ENCODE results near the gene ZBTB40.

ZBTB40 gene

DNA sequence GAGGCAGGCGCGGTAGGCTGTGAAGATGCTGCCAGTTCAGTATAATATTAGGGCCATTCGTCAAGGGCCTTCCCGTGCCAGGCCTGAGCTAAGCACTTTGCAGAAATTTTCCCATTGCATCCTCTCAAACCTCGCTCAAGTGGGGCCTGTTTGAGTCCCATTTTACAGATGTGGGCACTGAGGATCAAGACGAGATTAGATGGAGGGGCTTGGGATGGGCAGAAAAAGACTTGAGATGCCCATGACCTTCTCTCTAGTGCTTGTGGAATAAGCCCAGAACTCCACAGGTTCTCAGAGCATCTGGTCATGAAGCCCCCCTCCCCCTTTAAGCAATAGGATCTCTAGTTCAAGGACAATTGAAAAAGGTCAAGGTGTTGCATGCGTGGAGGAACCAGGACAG, 121.6 kb downstream of the ZBTB40 start:
- Histone ChIP-seq H3K4me1 (no peaks in the 10 kb centered on the region), H3K79me2 (no peaks in the 10 kb centered on the region), H2AFZ (no peak overlapping the region), H3K4me3 (ENCODE audit: low read depth, low read length) (no peak overlapping the region), H3K9ac (no peak overlapping the region), H3K4me2 (ENCODE audit: low read length) (no peak overlapping the region), H3K27me3 (ENCODE audit: control insufficient read depth, insufficient read depth, low read length) (no peaks in the 10 kb centered on the region), H3K36me3 (ENCODE audit: control insufficient read depth, insufficient read depth, low read length) (no peaks in the 10 kb centered on the region), H3K27ac (no peak overlapping the region), H3K9me3 (ENCODE audit: control insufficient read depth, low read length) (no peaks in the 10 kb centered on the region)
- TF ChIP-seq, protein P1, sequence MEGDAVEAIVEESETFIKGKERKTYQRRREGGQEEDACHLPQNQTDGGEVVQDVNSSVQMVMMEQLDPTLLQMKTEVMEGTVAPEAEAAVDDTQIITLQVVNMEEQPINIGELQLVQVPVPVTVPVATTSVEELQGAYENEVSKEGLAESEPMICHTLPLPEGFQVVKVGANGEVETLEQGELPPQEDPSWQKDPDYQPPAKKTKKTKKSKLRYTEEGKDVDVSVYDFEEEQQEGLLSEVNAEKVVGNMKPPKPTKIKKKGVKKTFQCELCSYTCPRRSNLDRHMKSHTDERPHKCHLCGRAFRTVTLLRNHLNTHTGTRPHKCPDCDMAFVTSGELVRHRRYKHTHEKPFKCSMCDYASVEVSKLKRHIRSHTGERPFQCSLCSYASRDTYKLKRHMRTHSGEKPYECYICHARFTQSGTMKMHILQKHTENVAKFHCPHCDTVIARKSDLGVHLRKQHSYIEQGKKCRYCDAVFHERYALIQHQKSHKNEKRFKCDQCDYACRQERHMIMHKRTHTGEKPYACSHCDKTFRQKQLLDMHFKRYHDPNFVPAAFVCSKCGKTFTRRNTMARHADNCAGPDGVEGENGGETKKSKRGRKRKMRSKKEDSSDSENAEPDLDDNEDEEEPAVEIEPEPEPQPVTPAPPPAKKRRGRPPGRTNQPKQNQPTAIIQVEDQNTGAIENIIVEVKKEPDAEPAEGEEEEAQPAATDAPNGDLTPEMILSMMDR (IDR thresholded peaks at IDR 0.05): no peak

DNA sequence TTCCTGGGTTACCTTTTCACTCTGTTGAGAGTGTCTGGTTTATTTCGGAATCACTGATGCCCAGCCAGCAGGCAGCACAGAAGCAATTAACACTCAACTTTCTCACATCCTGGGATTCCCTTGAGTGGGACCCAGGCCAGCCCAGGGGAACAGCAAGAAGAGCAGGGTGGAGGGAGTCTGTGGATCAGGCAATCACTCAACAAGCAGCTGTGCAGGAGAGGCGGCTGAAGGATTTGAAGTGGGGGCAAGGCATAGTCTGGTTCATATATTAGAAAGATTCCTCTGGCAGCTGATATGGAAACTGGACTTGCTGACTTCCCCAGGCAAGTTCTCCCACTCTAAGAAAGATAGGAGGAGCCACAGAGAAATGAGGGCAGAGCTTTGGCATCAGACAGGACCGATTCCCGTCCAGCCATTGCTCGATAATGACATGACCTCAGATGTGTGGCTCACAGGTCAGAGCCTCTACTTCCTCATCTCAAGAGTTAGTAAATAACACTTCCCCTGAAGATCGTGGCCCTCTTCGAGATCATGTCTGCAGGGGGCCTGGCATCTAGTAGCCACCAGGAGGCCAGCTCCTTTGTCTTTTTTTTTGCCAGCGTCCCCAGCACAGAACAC, 124.0 kb downstream of the ZBTB40 start:
- no peak overlapping the region for H2AFZ ChIP-seq
- no peaks in the 10 kb centered on the region for H3K79me2 ChIP-seq
- H3K9ac ChIP-seq: no peak overlapping the region
- no peaks in the 10 kb centered on the region for H3K36me3 ChIP-seq (ENCODE audit: control insufficient read depth, insufficient read depth, low read length)
- H3K4me3 ChIP-seq (ENCODE audit: low read depth, low read length): no peak overlapping the region
- no peak overlapping the region for H3K27ac ChIP-seq
- no peak overlapping the region for H3K4me2 ChIP-seq (ENCODE audit: low read length)
- no peaks in the 10 kb centered on the region for H3K27me3 ChIP-seq (ENCODE audit: control insufficient read depth, insufficient read depth, low read length)
- no peaks in the 10 kb centered on the region for H3K9me3 ChIP-seq (ENCODE audit: control insufficient read depth, low read length)
- TF ChIP-seq, protein P1 (IDR thresholded peaks at IDR 0.05): no peak
- no peaks in the 10 kb centered on the region for H3K4me1 ChIP-seq

DNA sequence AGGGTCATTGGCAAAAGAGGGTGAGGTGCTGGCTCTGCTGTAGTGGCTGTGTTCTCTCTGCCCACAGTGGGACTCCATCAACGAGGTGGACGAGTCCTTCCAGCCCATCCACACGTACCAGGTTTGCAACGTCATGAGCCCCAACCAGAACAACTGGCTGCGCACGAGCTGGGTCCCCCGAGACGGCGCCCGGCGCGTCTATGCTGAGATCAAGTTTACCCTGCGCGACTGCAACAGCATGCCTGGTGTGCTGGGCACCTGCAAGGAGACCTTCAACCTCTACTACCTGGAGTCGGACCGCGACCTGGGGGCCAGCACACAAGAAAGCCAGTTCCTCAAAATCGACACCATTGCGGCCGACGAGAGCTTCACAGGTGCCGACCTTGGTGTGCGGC, 124.5 kb downstream of the ZBTB40 start:
- no peak overlapping the region for H2AFZ ChIP-seq

DNA sequence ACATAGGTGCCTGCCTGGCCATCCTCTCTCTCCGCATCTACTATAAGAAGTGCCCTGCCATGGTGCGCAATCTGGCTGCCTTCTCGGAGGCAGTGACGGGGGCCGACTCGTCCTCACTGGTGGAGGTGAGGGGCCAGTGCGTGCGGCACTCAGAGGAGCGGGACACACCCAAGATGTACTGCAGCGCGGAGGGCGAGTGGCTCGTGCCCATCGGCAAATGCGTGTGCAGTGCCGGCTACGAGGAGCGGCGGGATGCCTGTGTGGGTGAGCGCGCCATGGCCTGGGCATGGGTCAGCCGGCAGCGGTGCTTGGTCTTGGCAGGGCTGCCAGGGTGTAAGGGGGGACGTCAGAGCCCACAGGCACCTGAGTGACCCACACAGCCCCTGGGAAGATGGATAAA, 125.0 kb downstream of the ZBTB40 start:
- Histone ChIP-seq H3K27me3 (ENCODE audit: control insufficient read depth, insufficient read depth, low read length) (no peaks in the 10 kb centered on the region), H3K9me3 (ENCODE audit: control insufficient read depth, low read length) (no peaks in the 10 kb centered on the region), H3K9ac (no peak overlapping the region), H3K4me3 (ENCODE audit: low read depth, low read length) (no peak overlapping the region), H3K4me2 (ENCODE audit: low read length) (no peak overlapping the region), H3K36me3 (ENCODE audit: control insufficient read depth, insufficient read depth, low read length) (no peaks in the 10 kb centered on the region), H3K4me1 (no peaks in the 10 kb centered on the region), H3K27ac (no peak overlapping the region), H3K79me2 (no peaks in the 10 kb centered on the region), H2AFZ (no peak overlapping the region)
- TF ChIP-seq, protein P1 (IDR thresholded peaks at IDR 0.05): no peak

More for the DNA sequence above, 124.5 kb downstream of the ZBTB40 start:
- H3K4me1 ChIP-seq: no peaks in the 10 kb centered on the region
- H3K79me2 ChIP-seq: no peaks in the 10 kb centered on the region
- no peak overlapping the region for H3K9ac ChIP-seq
- H3K36me3 ChIP-seq (ENCODE audit: control insufficient read depth, insufficient read depth, low read length): no peaks in the 10 kb centered on the region
- H3K9me3 ChIP-seq (ENCODE audit: control insufficient read depth, low read length): no peaks in the 10 kb centered on the region
- H3K27me3 ChIP-seq (ENCODE audit: control insufficient read depth, insufficient read depth, low read length): no peaks in the 10 kb centered on the region
- no peak overlapping the region for H3K4me3 ChIP-seq (ENCODE audit: low read depth, low read length)
- no peak overlapping the region for H3K27ac ChIP-seq
- TF ChIP-seq, protein P1 (IDR thresholded peaks at IDR 0.05): no peak
- H3K4me2 ChIP-seq (ENCODE audit: low read length): no peak overlapping the region

DNA sequence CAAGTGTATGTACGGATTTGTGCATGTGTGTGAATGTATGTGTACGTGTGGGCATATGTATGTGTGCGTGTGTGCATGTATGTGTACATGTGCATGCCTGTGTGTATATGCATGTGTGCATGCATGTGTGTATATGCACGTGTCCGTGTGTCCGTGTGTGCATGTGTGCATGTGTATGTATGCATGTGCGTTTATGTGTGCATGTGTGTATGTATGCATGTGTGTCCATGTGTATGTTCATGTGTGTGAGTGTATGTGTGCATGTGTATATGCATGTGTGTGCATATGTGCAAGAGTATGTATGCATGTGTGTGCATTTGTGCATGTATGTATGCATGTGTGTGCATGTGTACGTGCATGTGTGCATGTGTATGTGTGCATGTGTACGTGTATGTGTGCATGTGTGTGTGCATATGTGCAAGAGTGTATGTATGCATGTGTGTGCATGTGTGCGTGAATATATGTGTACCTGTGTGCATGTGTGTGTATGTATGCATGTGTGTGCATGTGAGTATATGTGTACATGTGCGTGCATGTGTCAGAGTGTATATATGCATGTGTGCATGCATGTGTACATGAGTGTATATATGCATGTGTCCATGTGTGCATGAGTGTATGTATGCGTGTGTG, 127.2 kb downstream of the ZBTB40 start:
- no peak overlapping the region for H3K27ac ChIP-seq
- H2AFZ ChIP-seq: no peak overlapping the region
- TF ChIP-seq, protein P1 (IDR thresholded peaks at IDR 0.05): no peak
- H3K9me3 ChIP-seq (ENCODE audit: control insufficient read depth, low read length): no peaks in the 10 kb centered on the region
- H3K4me2 ChIP-seq (ENCODE audit: low read length): no peak overlapping the region
- H3K36me3 ChIP-seq (ENCODE audit: control insufficient read depth, insufficient read depth, low read length): no peaks in the 10 kb centered on the region
- H3K4me1 ChIP-seq: no peaks in the 10 kb centered on the region
- no peaks in the 10 kb centered on the region for H3K79me2 ChIP-seq
- no peak overlapping the region for H3K9ac ChIP-seq
- H3K27me3 ChIP-seq (ENCODE audit: control insufficient read depth, insufficient read depth, low read length): no peaks in the 10 kb centered on the region
- no peak overlapping the region for H3K4me3 ChIP-seq (ENCODE audit: low read depth, low read length)

Measured in parathyroid adenoma (tissue), 2 donors.